HG03354 (cell line): Measurements from ENCODE around the gene NPHS2.
A peak's percentile ranks its signal among the peaks of the same experiment; 100 is the strongest.
"Not testable (repeated sequence)": the region's sequence is repeated elsewhere in the genome, so short reads cannot be mapped to it uniquely, and the experiment has no call there.

ENCODE experiments used
- ATAC-seq: cut with Tn5 transposase; IDR thresholded peaks from one replicate; pipeline ENCODE4 v1.9.1; 2021; ENCODE audit warnings: mild to moderate bottlenecking; ENCODE audit not compliant: unreplicated experiment, poor library complexity, severe bottlenecking

The NPHS2 gene

GRCh38 chr1:179548666-179549367, 26.9 kb downstream of the NPHS2 start:
- ATAC-seq = no peak

GRCh38 chr1:179547021-179547535, 28.7 kb downstream of the NPHS2 start:
- ATAC-seq = no peak

GRCh38 chr1:179545321-179545720, 30.4 kb downstream of the NPHS2 start:
- ATAC-seq = no peak

DNA sequence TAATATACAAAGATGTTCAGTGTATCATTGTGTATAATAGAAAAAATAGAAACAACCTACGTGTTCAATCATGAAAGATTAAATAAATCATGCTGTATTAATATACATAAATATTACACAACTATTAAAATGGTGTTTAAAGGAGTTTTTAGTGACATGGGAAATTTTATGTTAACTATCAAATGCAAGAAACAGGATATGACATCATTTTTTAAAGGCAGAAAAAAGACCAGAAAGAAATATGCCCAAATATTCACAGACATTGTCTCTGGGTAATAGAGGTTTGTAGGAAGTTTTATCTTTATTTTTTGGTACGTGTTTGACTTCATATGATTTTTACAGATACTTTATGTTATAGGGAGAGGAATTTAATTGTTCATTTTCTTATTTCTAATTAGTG, 34.0 kb downstream of the NPHS2 start:
- ATAC-seq = no peak

- no peak for ATAC-seq
Measured at GRCh38 chr1:179530352-179530751, 45.4 kb downstream of the NPHS2 start.

- no peak for ATAC-seq
Measured at GRCh38 chr1:179529482-179530195, 46.1 kb downstream of the NPHS2 start.

GRCh38 chr1:179518544-179518943, 57.2 kb downstream of the NPHS2 start:
- ATAC-seq = not testable (repeated sequence)

DNA sequence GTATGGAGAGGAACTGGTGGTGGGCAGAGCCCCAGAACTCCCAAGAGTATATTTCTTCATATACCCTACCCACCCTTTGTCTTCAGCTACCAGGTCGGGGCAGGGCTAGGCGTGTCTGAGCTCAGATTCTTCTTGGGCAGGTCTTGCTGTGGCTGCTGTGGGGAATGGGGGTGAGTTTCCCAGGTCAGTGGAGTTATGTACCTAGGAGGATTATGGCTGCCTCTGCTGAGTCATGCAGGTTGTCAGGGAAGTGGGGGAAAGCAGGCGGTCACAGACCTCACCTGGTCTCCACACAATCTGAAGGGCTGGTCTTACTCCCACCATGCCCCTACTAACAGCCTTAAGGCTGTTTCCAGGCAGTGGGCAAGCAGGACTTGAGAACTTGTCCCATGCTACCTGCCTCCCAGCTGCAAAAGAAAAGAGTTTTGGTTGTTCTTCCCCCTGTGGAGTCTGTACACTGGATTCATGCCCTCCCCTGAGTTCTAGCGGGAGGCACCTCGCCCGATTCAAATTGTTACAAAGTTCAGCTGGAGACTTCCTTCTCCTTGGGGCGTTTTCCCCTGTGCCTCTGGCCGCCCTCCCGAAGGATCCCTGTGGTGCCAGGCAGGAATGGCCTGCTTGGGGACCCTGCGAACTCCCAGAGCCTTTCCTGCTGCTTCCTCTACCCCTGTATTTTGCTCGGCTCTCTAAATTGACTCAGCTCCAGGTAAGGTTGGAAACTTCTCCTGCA, 58.6 kb downstream of the NPHS2 start:
- no peak for ATAC-seq

GRCh38 chr1:179510038-179510437, 65.7 kb downstream of the NPHS2 start:
- ATAC-seq = peak; percentile 86

DNA sequence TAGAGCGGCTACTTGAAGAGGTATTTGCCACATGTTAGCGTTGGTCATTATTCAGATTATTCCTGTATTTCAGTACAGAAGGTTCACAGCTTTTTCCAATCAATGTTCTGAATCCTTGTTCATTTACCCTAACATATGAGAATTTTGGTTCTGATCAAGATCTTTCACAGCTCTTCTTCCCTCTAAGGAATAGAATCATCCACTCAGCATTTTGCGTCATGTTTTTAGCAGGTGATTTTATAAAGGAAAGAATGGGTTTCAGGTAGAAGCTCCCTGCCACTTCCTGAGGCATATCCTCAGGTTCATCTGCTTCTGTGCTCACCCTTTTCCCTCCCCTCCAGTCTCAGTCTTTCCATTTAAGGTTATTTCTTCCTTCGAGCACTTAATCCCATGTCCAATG, 66.4 kb downstream of the NPHS2 start:
- ATAC-seq = no peak

DNA sequence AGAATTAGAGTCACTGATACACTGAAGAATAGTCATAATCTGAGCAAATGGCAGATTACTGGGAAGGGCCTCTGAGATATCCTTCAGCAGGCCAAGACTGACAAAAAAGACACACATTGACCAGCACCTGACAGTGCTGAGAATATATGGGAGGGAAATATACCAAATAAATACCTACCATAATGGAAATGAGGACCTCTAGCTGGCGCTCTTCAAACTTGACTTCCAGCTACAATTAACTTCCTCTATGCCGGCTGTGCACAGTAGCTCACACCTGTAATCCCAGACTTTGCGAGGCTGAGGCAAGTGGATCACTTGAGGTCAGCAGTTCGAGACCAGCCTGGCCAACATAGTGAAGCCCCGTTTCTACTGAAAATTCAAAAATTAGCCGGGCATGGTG, 69.5 kb downstream of the NPHS2 start:
- no peak for ATAC-seq
